HG02763 (cell line): ENCODE data around the gene TAF4.

Source experiments
- ATAC-seq: cut with Tn5 transposase; IDR thresholded peaks from one replicate; pipeline ENCODE4 v1.9.1; 2021; ENCODE audit warnings: mild to moderate bottlenecking, moderate library complexity; ENCODE audit not compliant: unreplicated experiment

Gene TAF4

DNA sequence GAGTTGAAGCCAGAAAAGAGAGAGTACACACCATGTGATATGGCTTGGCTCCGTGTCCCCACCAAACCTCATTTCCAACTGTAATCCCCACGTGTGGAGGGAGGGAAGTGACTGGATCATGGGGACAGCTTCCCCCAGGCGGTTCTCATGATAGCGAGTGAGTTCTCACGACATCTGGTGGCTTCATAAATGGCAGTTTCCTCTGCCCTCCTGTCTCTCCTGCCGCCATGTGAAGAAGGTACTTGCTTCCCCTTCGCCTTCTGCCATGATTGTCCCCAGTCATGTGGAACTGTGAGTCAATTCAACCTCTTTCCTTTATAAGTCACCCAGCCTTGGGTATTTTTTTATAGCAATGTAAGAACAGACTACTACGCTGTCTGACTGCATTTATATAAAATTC lies 40.3 kb downstream of the TAF4 start:
- no peak for ATAC-seq

DNA sequence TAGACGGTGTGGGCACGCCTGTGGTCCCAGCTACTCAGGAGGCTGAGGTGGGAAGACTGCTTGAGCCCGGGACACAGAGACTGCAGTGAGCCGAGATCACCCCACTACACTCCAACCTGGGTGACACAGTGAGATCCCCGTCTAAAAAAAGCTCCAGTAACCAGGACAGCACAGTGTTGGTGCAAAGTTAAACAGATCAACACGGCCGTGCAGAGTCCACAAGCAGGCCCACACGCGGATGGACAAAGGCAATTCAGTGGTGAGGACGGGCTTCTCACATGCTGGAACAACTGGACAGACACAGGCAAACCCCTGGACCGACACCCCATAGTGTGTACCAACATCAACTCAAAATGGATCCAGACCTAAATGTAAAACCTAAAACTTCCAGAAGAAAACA lies 41.7 kb downstream of the TAF4 start:
- no peak for ATAC-seq

DNA sequence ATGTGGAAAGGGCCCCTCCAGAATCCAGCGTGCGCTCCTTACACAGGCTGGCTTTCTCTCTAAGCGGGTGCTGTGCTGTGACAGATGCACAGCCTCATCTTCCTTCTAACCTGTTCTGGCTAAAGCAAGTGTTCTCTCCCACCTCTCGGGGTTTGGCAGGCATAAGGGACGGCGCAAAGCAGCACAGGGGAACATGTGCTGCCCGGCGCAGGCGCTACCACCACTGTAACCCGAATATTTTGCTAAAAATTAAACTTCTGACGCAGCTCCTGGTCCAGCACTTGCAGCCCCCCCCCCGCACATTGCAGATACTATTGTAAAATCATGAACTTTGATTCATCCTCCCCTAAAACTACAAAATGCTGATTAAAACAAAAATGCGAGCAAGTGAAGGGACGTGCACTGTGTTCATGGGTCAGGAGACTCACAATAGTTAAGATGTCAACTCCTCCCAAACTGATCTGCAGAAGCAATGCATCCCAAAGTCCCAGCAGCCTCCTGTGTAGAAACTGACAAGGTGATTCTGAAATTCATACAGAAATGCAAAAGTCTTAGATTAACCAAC lies 43.0 kb downstream of the TAF4 start:
- ATAC-seq: no peak

DNA sequence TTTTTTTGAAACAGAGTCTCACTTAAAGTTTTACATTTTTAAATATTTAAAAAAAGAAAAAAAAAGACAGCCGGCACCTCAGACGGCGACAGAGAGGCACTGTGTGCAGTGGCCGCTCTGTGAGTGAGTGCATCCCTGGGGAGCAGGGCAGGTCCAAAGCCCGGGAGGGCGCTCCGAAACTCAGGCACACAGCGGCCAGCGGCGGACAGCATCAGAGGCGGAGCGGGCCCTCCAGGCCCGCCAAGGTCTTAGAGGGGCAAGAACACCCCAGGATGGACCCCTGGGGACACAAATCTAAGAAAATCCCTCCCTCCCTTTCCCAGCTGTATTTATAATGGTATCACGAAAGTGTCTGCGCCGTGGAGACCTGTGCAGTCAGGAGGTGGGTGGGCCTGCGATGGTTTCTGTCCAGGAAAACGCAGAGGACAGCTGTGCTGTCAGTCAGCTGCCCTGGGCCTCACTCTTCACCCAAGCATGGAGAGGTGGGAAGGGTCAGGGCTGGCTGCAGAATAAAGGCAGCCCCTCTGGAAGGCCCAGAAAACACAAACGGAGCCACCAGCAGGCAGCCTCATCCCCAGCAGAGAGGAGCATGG lies 43.8 kb downstream of the TAF4 start:
- ATAC-seq: no peak

DNA sequence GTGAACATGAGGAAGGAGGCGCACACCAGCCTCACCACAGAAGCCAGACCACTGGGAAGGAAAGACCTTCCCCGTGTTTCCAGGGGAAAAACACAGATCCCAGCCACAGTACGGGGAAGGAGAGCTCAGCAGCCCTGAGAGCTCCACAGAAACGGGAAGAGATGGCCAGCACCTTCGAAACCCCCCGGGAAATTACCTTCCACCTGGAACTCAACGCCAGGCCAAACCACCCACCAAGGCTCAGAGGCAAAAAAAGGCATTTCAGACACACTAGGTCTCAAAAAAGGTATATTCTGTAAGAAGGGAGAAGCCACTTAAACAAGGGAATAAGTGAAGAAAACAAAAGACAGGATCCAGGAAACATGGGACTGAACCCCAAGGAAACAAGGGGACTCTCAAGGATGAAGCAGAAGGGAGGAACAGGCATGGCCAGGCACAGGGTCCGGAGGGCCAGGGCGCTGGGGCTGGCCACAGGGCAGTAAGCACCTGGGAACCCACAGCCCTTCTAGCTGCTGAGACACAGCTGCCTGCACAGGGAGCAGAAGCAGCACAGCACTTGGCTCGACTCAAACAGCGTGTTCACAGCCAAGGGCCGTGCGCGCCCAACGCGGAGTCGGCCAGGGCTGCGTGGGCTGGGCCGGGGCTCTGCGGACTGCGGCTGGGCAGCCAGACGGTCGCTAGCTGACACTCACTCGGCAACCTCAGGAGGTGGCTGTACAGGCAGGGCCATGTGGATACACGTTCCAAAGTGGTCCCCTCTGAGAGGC lies 44.6 kb downstream of the TAF4 start:
- no peak for ATAC-seq

DNA sequence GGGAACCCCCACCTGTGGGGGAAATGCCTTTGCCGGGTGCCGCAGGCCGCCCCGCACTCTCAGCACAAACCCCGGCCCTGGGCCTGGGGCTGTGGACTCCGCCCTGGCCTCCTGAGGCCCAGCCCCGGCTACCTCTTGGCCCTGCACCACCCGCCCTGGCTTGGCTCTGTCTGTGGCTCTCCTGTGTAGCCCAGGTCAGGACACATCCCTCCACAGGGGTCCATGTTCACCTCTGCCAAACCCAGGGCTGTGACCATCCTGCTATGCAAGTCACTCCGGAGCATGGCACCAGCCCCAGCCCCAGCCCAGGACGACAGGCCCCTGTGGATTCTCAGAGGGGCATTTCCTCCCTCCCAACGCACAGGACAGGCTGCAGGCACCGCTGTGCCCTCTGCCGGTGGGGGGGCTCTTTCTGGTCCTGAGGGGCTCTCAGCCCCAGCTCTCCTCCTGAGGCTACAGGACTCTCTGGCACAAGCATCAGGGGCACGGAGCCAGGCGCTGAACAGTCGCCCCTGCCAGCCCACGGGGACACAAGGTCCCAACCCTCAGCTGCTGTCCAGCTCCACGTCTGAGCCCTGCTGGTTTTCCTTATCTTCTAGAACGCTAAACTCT lies 45.7 kb downstream of the TAF4 start:
- no peak for ATAC-seq

DNA sequence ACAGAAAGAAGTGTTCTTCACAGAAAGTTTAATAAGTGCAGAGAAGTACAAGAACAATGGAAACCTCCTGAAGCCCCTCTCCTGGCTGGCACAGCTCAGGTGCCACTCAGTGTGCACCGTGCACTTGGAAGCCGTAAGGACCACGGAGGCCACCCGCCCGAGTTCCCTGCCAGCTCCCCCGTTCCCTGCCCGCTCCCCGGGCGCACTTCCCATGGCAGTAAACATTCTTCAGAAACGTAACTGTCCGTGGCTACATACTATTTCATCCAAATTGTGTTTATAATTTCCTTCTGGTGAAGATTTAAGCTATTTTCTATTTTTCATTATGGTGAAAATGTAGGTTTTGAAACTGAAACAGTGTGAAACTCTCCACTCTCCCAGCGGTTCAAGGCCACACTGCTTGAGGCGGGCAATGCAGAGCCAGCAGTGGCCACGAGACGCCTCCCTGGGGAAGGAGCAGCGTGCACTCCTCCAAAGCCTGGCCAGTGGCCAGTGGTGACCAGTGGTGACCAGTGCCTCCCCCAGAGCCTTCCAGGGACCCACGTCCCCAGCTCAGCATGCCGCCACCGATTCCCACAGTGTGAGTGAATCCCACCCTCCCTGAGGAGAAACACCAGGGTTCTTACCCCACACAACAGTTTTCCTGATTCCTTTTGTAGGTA lies 46.4 kb downstream of the TAF4 start:
- ATAC-seq: no peak

DNA sequence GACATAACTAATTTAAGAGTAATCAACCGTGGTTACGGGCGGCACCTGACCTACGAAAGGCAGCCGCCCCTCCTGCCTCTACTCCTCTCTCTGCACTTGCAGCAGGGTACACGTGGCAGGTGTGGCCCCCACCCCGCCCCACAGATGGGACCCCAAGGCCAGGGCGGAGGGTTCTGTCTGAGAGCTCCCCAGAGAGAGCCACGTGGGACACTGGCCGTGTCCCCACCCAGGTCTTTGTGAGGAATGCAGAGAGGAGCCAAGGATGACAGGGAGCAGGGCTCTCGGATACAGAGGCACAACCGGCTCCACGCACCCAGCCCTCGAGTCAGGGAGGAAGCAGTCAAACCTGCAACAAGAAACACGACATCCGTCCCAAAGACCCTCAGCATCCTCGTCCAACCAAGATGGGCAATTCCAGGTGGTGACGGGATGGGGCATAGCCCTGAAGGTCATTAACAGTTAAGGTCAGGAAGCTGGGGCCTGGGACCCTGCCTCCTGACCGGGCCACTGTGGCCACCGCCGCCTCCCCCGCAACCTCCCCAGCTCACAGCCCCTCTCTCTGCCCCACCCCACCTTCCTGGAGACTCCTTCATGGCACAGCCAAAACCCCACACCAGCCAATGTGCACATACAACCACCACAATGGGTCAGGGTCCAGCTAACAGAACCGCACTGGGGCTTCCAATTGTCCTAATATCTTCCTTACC lies 47.1 kb downstream of the TAF4 start:
- no peak for ATAC-seq

DNA sequence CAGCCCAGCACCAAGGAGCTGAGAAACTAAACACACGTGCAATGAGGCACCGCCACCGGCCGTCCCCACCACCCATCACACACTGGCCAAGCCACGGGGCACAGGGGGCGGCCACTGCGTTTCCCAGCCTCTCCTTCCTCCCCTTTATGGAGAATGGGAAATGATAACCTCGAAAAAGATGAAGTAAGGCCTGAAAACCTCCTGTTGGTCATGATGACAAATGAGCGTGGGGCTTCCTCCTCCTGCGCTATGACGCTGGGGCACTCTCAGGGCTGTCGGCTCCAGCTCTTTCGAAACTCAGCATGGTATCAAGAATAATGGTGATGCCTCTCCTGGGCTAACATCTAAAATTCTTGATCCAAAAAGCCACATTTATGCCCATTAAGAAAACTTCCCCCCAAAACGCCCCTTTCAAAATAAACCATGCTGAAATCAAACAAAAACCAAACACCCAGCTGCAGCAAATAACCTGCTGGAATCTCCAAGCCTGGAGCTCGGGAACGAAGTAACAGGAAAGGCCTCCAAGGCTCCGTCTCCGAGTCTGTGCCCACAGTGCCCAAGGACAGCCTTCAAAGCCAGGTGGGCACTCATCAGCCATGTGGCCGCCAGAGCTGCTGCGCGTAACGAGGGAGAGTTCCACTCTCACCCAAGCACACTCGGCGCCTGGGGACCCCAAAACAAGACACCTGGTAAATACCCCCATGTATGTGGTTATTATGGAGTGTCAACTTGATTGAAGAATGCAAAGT lies 50.0 kb downstream of the TAF4 start:
- ATAC-seq: no peak

DNA sequence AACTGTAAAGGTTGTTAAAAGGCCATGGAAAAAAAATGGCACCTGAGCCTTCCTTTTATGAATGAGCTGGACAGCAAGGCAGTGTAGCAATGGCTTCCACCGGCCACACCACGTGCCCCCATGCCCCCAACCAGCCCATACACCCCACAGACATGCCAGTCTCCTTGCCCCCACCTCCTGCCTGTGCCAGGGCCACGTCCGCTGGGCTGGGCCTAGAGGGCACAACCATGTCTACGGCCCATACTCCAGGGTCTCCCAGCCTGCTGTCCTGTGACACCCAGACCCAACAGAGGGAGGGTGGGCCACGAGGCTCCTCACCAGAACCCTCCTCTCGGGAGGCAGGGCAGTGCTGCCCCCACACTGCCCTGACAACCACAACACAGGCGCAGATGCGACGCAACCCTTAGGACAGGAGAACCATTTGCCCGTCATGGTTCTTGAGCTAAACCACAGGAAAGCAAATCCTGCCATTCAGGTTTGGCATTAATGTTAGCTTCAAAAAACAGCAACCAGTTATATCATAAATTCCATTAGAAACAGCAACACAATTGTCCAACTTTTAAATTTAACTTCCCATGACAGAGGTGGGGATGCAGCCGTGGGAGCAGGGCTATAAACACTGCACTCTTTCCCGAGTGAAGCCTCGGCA lies 50.7 kb downstream of the TAF4 start:
- no peak for ATAC-seq

DNA sequence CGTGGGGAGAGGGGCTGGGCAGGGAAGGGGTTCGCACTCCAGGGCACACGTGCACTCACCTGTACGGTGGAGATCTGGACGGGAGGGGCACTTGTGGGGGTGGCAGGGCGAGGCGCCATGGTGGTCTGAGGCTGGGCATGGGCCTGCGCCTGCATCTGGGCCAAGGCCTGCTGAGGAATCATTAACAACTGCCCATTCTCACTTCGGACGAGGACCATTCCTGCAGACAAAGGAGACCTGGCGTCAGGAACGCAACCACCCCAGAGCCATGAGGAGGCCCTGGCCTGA lies 51.2 kb downstream of the TAF4 start:
- no peak for ATAC-seq

DNA sequence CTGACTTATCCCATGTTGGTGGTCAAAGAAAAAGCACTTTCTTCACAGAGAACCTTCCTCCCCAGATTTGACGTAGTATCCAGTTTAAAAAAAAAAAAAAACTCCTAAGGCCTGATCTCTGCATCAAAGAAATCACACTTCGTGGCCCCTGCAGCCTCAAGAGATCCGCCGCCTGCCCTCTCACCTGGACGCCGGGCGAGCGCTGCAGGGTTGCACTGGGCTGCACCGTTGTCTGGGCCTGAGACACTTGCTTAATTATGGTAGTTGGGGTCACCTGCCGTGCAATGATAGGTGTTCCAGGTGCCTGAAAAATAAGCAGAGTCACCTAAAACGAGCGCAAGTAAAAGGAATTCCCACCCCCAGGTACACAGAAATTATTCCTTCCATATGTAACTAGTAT lies 53.0 kb downstream of the TAF4 start:
- no peak for ATAC-seq

DNA sequence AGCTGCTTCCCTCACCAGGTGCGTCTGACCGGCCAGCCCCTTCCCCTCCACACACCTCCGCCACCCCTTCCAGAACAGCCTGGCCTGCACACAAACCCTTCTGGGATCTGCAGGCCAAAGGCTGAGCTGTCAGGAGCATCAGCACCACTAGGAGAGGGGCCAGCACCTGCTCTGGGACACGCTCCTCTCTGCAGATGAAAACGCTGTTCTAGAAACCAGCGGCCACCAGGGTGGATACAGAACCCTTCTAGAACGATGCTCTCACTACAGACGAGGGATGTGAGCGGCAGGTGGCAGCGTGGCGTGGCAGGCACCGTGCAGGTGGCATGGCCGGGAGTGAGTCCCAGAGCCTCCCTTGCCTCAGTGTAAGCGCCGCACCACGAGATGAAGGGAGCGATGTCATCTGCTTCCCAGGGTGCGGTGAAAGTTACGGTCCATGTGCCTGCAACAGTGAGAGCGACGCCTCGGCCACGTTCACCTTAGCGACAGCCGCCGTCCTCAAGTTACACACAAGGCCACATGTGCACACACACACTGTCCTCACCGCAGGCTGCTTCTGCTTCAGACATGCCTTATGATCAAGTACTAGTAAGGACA lies 53.6 kb downstream of the TAF4 start:
- ATAC-seq: no peak

DNA sequence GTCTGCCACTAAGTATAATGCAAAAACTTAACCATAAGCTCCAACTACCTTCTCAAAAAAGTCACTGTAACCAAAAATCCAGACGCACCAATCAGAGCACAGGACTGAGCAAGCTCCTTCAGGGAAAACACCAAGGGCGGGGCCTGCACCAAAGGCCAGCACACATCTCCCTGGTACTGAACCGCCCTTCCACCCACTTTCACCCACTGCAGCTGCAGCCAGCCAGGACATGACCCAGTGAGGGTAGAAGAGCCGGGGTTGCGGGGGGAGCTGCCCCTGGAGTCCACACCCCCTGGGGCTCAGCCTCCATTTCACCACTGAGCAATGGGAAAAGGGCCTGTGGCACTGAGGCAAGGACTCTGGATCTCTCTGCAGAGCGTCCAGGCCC lies 54.3 kb downstream of the TAF4 start:
- ATAC-seq: no peak

DNA sequence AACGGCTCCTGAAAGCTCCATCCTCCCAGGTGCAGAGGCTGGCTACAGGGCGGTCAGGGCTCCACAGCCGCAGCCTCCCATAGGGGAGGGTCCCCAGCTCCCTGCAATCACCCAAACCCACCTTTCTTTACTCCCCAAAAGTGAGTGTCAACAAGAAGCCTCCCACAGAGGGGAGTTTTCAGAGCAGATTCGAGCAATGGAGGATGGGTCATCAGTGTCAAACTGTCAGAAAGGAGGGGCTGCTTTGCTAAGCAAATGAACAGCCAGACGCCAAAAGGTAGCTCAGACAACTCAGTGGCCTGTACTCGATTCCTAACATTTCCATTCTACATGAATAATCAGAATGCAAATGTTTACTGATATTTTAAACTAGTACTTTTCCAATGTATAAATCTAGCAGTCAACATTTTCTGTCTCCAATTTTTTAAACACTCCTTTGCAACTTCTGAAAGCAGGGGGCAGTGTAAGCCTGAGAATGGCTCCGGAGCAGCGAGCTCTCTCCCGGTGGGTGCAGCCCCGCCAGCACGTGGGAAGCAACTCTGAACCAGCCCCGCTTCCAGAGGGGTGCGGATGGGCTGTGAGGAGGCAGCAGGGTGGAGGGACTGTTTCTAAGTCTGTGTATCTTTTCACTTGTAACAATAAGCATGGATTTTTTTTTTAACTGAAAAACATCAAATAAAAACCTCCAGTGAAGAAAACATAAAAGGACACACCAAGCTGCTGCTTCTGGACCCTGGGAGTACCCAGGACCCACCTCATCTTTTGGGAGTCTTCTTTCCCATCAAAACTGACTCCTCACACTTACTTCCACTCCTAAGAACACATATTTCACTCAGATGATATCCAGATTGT lies 54.9 kb downstream of the TAF4 start:
- no peak for ATAC-seq

DNA sequence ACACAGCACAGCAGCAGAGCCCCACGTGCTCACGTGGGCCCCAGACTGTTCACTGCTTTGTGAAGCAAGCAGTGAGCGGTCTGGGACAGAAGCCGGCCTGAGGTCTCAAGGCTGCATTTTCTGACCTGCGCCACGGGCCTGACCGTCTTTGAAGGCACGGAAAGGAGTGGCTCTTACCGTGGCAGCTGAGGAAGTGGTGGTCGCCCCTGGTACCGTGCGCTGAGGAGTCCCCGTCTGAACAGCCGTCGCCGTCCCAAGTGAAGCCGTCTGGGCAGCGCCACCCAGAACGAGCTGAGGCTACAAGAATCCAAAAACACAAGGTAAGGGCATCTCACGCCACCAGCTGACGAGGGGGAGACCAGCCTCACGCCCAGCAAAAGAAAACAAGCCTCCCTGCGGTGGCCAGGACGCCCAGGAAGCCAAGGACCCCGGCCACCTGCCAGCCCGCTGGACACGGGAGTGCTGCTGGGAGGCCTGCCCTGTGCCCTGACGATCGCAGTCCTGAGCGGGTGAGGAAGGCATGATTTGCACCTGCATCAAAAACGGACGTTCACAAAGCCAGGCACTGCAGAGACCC lies 55.7 kb downstream of the TAF4 start:
- no peak for ATAC-seq

DNA sequence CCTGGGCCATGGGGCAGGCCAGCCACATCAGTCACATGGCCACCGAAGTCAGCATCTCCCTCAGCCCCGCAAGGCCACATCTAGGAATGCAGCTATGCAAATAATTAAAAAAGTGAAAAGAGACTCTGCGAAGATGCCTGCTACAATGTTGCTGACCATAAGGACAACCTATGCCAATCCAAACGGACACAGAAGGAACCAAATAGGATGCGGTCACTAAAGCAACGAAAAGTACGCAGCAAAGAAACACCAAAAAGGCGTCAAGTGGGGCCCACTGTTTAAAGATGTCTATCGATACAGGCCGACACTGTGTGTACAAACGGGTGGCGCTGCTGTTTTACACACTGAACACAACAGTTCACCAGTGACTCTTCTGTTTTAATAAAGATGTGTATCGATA lies 56.4 kb downstream of the TAF4 start:
- no peak for ATAC-seq

DNA sequence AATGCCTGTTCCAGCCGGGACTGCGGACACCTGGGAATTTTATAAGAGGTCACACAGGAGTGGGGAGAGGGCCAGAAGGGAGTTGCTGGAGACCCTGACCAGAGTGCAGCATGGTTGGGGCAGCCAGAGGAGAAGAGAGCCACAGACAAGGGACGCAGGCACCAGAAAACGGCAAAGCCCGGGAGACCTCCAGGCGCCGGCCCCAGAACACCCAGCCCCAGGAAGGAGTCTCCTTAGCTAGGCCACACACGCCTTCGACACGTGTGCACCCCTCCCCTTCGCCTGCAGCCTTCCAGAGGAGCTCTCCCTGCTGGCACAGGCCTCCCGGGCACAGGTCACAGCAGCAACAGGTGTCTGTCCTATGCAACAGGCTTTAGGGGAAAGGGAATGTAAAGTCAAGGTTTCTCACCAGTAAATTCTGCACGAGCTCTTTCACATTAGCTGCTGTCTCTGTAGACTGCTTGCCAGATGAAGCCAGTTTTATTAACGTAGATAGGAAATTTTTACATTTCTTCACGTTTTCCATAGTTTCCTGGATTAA lies 57.0 kb downstream of the TAF4 start:
- ATAC-seq: no peak
